Ovary (tissue), 9 donors: Measurements from ENCODE around the gene GGACT. TPM values are rescaled to one million over a fixed set of nuclear protein-coding genes. Genes with fewer than 3 reads are reported as not detected.

Experiments used
- DNase-seq, 5 donors: peaks; one replicate each; pipeline ENCODE4 v3.0.0-alpha.2; 2019 to 2020
- H3K27ac ChIP-seq, 2 donors: fragments of 200-600 bp; one replicate each; pipeline versions ENCODE4 v1.5.1 to v1.8.0; 2019 to 2022
- H3K27me3 ChIP-seq: fragments of 200-600 bp; one replicate; pipeline ENCODE4 v1.8.0; 2022
- H3K36me3 ChIP-seq: fragments of 200-600 bp; sonication (generic); one replicate; pipeline ENCODE4 v1.5.1; 2019
- H3K4me1 ChIP-seq: one replicate; pipeline ENCODE4 v1.8.1; 2013; ENCODE audit warnings: mild to moderate bottlenecking, moderate library complexity; ENCODE audit not compliant: insufficient read depth
- H3K4me3 ChIP-seq: fragments of 200-600 bp; sonication (generic); one replicate; pipeline ENCODE4 v1.5.1; 2017
- H3K9me3 ChIP-seq, 2 donors: fragments of 200-600 bp in 1 of 2; sonication (generic) in 1 of 2; one replicate each; pipeline versions ENCODE4 v1.5.1 to v1.8.1; 2013 to 2019; ENCODE audit warnings: mild to moderate bottlenecking in 1 of 2, moderate library complexity in 1 of 2
- CTCF ChIP-seq, 3 donors: fragments of 450-650 bp in 2 of 3; fragments of 200-600 bp in 1 of 3; IDR thresholded peaks; one replicate each; pipeline versions ENCODE4 v1.5.1 to v1.8.0; 2016 to 2022; ENCODE audit warnings: antibody characterized with exemption in 3 of 3, mild to moderate bottlenecking in 1 of 3
- EP300 ChIP-seq: sonication (generic); formaldehyde crosslinking; IDR thresholded peaks from one replicate; pipeline ENCODE4 v1.6.1; 2017; ENCODE audit warnings: antibody characterized with exemption
- POLR2A ChIP-seq: fragments of 450-650 bp; IDR thresholded peaks from one replicate; pipeline ENCODE4 v1.6.1; 2017; ENCODE audit warnings: antibody characterized with exemption, mild to moderate bottlenecking, moderate library complexity
- whole genome bisulfite sequencing, 3 donors: extraction: QIAGEN DNeasy Blood & Tissue Kit in 1 of 3; methylation state at CpG; one replicate each; pipeline versions ENCODE4 v1.1.5 to v1.1.7; 2013 to 2017; 5-methylcytosine and 5-hydroxymethylcytosine counted together
- intact Hi-C, 4 donors: fragments of 100-400 bp; cut with DNase I; formaldehyde crosslinking; loops; one replicate each; pipeline versions ENCODE4 v1.11.0 to v1.15.1; 2022 to 2023
- polyA plus RNA-seq, 2 donors: library from polyadenylated mRNA; stranded (reverse); fragments of 200-250 nt in 1 of 2; fragments of 350-450 nt in 1 of 2; fragmentation: Illumina TruSeq in 1 of 2; extraction: RNeasy Lipid Tissue Mini Kit (QIAGEN cat#74804) in 1 of 2; gene quantifications; one replicate each; pipeline ENCODE4 v1.2.3, GENCODE V29; 2013 to 2014
- total RNA-seq, 7 donors: library from RNA; depleted of rRNA in 2 of 7; stranded (reverse); fragments of >200 nt in 2 of 7; fragmentation: NEBNext Ultra II Directional in 3 of 7; extraction: Animal tissue kit (Norgen Biotek cat#: 25700) in 3 of 7; gene quantifications; one replicate each; pipeline versions ENCODE4 v1.1.0 to v1.2.4, GENCODE V29; 2016 to 2023
- donor health status: DM: no; HTN: no; CAD: no; lungs with moderate emphysema.
- donor health status: DM: no; HTN: no; CAD: no.
- donor health status: Bipolar disorder and iron deficiency.
- donor health status: DM: yes; HTN: yes; CAD: no.
- donor health status: DM: no; HTN: no; CAD: no.
- donor health status: DM: yes; HTN: yes; CAD: no.

The GGACT gene
- total and polyA plus RNA-seq, 9 donors = 1.8 to 7.4 (median 2.7) TPM

DNA sequence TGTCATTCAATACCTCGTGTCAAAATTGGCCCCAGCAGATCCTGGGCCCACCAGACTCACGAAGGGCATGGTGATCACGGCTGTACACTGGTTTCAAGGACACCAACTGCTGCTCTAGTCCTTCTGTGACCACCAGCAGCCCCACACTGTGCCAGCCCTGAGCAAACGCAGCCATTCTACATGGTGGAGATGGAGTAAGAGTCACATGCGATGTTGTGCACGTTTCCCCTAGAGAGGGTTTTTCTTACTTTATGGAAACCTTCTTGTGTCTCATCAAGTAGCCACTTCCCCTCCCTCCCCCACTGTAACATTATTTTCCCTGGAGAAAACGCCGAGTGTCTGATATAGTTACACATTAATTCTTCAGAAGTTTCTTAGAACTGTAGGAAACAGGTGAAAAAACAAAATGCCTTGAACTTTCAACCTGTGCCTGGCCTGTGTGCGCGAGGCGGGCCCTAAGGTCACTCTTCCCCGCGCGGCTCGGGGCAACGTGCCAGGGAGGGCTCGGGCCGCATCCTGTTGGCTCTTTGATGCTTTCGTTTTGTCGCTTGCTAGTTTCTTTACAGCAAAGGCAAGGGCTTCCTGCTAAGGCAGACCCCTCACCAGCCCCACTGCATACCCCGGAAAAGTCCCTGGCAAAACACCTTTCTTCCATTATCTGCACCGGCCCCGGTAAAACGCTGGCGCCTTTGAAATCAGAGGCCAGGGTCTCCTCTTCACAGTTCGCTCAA lies 44.6 kb downstream of the GGACT start:
- TF ChIP-seq EP300 = no peak
- no peak for TF ChIP-seq POLR2A
- TF ChIP-seq CTCF (IDR thresholded peaks at IDR 0.05) = no peak
- Histone ChIP-seq H3K36me3 (no peaks in the 10 kb centered on the region), H3K4me3 (no peak overlapping the region), H3K4me1 (peaks cover 9% of the 10 kb centered on the region), H3K27ac (no peak overlapping the region), H3K9me3 (no peaks in the 10 kb centered on the region), H3K27me3 (no peaks in the 10 kb centered on the region)
- 55 to 84% (median 72%) methylated on average over 26 of the region's 26 CpGs for WGBS, 3 donors
- no peak for DNase-seq
- intact Hi-C loops = no loop called here

DNA sequence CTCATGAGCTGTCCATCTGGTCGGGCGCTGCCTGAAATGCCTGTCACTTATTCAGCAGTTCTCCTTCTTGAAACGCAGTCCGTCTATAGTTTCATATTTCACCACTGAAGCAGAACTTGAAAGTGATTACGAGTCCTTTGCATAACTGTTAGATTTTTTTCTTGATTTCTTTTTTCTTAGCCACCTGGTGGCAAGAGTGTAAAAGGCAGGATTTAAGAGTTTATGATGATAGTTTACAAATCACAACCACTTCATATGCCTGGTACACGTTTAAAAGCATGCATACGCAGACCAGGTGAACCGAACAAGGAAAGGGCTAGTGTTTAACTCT lies 45.8 kb downstream of the GGACT start:
- intact Hi-C loops = no loop called here
- no peaks in the 10 kb centered on the region for H3K9me3 ChIP-seq

DNA sequence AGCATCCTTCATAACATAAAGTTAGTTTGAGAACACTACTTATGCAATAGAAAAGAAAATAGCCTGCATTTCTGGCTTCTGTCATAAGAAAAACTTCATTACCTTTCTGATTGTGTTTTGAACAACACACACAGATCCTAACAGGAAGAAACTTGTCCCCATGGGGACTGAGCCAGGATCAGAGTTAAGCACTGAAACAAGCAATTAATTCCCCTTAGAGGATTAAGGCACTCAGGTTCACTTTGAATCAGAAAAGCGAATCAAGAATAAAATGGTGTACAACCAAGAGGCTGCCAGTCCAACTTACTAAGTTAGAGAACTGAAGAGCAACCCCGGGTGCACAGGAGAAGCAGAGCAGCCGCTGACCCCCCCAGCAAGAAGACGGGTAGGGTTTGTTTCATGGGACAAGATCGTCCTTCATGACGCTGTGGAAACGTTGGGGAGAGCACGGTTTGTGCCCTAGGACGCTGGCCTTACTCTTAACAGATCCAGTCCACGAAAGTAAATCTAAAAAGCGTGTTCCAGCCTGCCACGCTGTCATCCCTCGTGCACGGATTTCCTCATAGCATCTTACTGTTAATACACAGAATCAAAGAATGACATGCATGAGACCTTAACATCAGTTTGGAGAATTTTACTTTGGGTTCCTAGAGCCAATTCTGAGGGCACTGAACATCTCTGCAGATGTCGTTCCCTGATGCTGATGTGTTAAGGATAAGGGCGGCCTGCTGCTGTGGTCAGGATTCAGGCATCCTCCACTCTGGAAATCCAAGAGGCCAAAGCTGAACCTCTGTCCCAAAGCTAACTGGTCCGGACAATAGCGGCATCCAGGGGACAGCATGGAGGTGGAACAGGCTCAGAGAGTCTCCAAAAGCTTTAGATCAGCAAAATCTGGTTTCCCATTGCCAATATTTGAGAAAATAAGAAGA lies 46.4 kb downstream of the GGACT start:
- no peaks in the 10 kb centered on the region for H3K9me3 ChIP-seq
- H3K4me3 ChIP-seq = no peak overlapping the region
- H3K36me3 ChIP-seq = no peaks in the 10 kb centered on the region
- TF ChIP-seq CTCF (IDR thresholded peaks at IDR 0.05) = no peak
- no peak for TF ChIP-seq EP300
- no peak for TF ChIP-seq POLR2A
- peaks cover 2% of the 10 kb centered on the region for H3K4me1 ChIP-seq
- intact Hi-C loops = no loop called here
- H3K27ac ChIP-seq = no peak overlapping the region
- WGBS, 3 donors = 93 to 95% (median 94%) methylated on average over 18 of the region's 18 CpGs
- no peak for DNase-seq
- no peaks in the 10 kb centered on the region for H3K27me3 ChIP-seq

More for the DNA sequence above, 45.8 kb downstream of the GGACT start:
- 69 to 75% (median 74%) methylated on average over 8 of the region's 8 CpGs for WGBS, 3 donors
- no peak overlapping the region for H3K27ac ChIP-seq
- no peaks in the 10 kb centered on the region for H3K27me3 ChIP-seq
- peaks cover 7% of the 10 kb centered on the region for H3K4me1 ChIP-seq
- no peak overlapping the region for H3K4me3 ChIP-seq
- no peak for TF ChIP-seq POLR2A
- no peak for TF ChIP-seq EP300
- no peak for TF ChIP-seq CTCF (IDR thresholded peaks at IDR 0.05)
- H3K36me3 ChIP-seq = no peaks in the 10 kb centered on the region
- no peak for DNase-seq

DNA sequence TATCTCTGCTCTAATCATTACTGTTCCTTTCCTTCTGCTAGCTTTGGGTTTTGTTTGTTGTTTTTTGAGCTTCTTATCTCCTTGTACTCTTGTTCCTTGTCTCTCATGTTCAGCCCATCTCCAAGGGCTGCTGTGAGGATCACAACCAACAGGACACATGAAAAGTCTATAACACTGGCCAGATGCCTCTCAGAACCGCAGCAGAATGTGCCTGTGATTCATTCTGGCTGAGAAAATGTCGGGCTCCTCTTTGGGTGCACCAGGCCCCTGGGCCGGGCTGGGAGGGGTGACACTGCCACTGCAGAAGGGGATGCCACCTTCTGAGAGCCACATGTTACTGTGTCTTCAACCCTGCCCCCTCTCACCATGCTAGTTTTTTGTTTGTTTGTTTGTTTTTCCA lies 48.0 kb downstream of the GGACT start:
- 58 to 61% (median 61%) methylated on average over 3 of the region's 3 CpGs for WGBS, 3 donors
- Histone ChIP-seq H3K4me1 (peaks cover 2% of the 10 kb centered on the region), H3K27me3 (no peaks in the 10 kb centered on the region), H3K36me3 (no peaks in the 10 kb centered on the region), H3K9me3 (no peaks in the 10 kb centered on the region), H3K27ac (no peak overlapping the region), H3K4me3 (no peak overlapping the region)
- TF ChIP-seq CTCF (IDR thresholded peaks at IDR 0.05) = no peak
- TF ChIP-seq POLR2A = no peak
- no peak for TF ChIP-seq EP300
- intact Hi-C loops = no loop called here
- DNase-seq = no peak
